Measurements from ENCODE around the gene SPDYE3.
"Not testable (repeated sequence)": the region's sequence is repeated elsewhere in the genome, so short reads cannot be mapped to it uniquely, and the experiment has no call there.

SPDYE3 gene

DNA sequence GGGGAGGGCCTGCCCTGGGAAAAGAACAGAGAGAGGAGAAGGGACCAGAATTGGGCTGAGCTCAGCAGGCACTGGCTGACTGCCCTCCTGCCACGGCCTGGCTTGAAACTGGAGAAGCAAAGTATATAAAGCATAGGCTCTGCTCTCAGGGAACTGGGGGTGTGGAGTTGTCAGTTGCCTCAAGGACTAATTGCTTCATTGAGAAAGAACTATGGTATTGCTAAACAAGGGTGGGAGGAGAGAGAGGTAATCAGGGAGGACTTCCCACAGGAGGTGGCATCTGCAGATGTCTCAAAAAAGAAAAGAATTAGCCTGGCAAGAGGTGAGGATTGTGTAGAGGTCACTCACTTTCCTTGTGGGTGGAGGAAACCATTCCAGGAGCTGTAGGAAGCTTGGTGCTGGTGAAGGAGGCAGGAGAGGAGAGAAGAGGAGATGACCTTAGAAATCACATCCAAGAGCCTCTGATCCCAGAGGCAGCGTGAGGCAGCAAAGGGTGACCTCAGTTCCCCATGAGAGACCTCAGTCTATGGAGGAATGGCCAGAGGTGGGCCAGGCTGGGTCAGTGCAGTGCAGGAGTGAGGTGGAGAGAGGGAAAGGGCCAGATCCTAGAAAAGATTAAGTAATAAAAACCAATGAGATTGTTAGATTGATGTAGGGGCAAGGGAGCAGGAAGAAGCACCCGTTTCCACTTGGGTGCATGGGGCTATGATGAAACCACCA is 52.8 kb downstream of the SPDYE3 start:
- H3K79me2 ChIP-seq (ENCODE audit: insufficient read depth, low read length) = no peaks in the 10 kb centered on the region
- peaks cover 3% of the 10 kb centered on the region for H4K20me1 ChIP-seq (ENCODE audit: insufficient read depth, low read length, poor library complexity, severe bottlenecking)

DNA sequence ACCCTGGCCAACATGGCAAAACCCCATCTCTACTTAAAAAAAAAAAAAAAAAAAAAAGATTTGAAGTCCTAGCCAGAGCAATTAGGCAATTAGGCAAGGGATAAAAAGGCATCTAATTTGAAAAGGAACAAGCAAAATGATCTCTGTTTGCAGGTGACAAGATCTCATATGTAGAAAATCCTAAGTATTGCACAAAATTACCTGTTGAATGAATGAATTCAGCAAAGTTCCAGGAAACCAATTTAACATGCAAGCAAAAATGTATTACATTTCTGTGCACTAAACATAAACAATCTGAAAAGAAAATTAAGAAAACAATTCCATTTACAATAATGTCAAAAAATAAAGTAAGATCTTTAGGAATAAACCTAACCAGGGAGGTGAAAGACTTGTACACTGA is 55.6 kb downstream of the SPDYE3 start:
- Histone ChIP-seq H3K27me3 (ENCODE audit: insufficient read depth, low read length, poor library complexity, severe bottlenecking) (no peaks in the 10 kb centered on the region), H3K36me3 (ENCODE audit: insufficient read depth, low read length) (peaks cover 52% of the 10 kb centered on the region), H3K9me2 (replicated peaks; ENCODE audit: low read depth, low read length) (no peaks in the 10 kb centered on the region), H3K4me2 (ENCODE audit: low read depth, low read length, poor library complexity, severe bottlenecking) (no peak overlapping the region), H3K9me3 (ENCODE audit: insufficient read depth, low read depth, low read length) (no peaks in the 10 kb centered on the region), H3K9ac (ENCODE audit: low read depth, low read length, poor library complexity, severe bottlenecking) (no peak overlapping the region), H2AFZ (ENCODE audit: low read length) (no peak overlapping the region), H3F3A (ENCODE audit: low read depth) (no peaks in the 10 kb centered on the region), H4K20me1 (ENCODE audit: insufficient read depth, low read length, poor library complexity, severe bottlenecking) (peaks cover 3% of the 10 kb centered on the region), H3K79me2 (ENCODE audit: insufficient read depth, low read length) (no peaks in the 10 kb centered on the region), H3K4me1 (ENCODE audit: insufficient read depth, low read length, poor library complexity, severe bottlenecking) (peaks cover 5% of the 10 kb centered on the region), H3K4me3 (ENCODE audit: low read length, poor library complexity, severe bottlenecking) (no peak overlapping the region)
- TF ChIP-seq, protein P1, sequence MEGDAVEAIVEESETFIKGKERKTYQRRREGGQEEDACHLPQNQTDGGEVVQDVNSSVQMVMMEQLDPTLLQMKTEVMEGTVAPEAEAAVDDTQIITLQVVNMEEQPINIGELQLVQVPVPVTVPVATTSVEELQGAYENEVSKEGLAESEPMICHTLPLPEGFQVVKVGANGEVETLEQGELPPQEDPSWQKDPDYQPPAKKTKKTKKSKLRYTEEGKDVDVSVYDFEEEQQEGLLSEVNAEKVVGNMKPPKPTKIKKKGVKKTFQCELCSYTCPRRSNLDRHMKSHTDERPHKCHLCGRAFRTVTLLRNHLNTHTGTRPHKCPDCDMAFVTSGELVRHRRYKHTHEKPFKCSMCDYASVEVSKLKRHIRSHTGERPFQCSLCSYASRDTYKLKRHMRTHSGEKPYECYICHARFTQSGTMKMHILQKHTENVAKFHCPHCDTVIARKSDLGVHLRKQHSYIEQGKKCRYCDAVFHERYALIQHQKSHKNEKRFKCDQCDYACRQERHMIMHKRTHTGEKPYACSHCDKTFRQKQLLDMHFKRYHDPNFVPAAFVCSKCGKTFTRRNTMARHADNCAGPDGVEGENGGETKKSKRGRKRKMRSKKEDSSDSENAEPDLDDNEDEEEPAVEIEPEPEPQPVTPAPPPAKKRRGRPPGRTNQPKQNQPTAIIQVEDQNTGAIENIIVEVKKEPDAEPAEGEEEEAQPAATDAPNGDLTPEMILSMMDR (conservative IDR thresholded peaks at IDR 0.05; ENCODE audit: low read length) = no peak
- TF ChIP-seq EZH2phosphoT487 (IDR thresholded peaks at IDR 0.05; ENCODE audit: borderline replicate concordance) = no peak

More for the DNA sequence above, 52.8 kb downstream of the SPDYE3 start:
- no peak overlapping the region for H2AFZ ChIP-seq (ENCODE audit: low read length)
- no peak overlapping the region for H3K4me3 ChIP-seq (ENCODE audit: low read length, poor library complexity, severe bottlenecking)
- no peaks in the 10 kb centered on the region for H3K9me2 ChIP-seq (replicated peaks; ENCODE audit: low read depth, low read length)
- no peaks in the 10 kb centered on the region for H3K4me1 ChIP-seq (ENCODE audit: insufficient read depth, low read length, poor library complexity, severe bottlenecking)
- H3K27me3 ChIP-seq (ENCODE audit: insufficient read depth, low read length, poor library complexity, severe bottlenecking) = no peaks in the 10 kb centered on the region
- H3K4me2 ChIP-seq (ENCODE audit: low read depth, low read length, poor library complexity, severe bottlenecking) = no peak overlapping the region
- TF ChIP-seq, protein P1 (conservative IDR thresholded peaks at IDR 0.05; ENCODE audit: low read length) = no peak
- TF ChIP-seq EZH2phosphoT487 (IDR thresholded peaks at IDR 0.05; ENCODE audit: borderline replicate concordance) = no peak
- peaks cover 77% of the 10 kb centered on the region for H3K36me3 ChIP-seq (ENCODE audit: insufficient read depth, low read length)
- H3F3A ChIP-seq (ENCODE audit: low read depth) = no peaks in the 10 kb centered on the region
- H3K9me3 ChIP-seq (ENCODE audit: insufficient read depth, low read depth, low read length) = no peaks in the 10 kb centered on the region
- H3K9ac ChIP-seq (ENCODE audit: low read depth, low read length, poor library complexity, severe bottlenecking) = no peak overlapping the region

DNA sequence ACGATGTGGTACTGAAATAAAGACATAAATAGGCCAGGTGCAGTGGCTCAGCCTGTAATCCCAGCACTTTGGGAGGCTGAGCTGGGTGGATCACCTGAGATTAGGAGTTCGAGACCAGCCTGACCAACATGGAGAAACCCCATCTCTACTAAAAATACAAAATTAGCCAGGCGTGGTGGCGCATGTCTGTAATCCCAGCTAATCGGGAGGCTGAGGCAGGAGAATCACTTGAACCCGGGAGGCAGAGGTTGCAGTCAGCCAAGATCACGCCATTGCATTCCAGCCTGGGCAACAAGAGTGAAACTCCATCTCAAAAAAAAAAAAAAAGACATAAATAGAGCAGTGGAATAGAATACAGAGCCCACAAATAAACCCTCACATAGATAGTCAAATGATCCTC is 56.3 kb downstream of the SPDYE3 start:
- not testable (repeated sequence) for H3K27me3 ChIP-seq (ENCODE audit: insufficient read depth, low read length, poor library complexity, severe bottlenecking); H3K9ac ChIP-seq (ENCODE audit: low read depth, low read length, poor library complexity, severe bottlenecking); H2AFZ ChIP-seq (ENCODE audit: low read length); H3K9me3 ChIP-seq (ENCODE audit: insufficient read depth, low read depth, low read length); H3F3A ChIP-seq (ENCODE audit: low read depth); H4K20me1 ChIP-seq (ENCODE audit: insufficient read depth, low read length, poor library complexity, severe bottlenecking); H3K9me2 ChIP-seq (replicated peaks; ENCODE audit: low read depth, low read length); H3K4me3 ChIP-seq (ENCODE audit: low read length, poor library complexity, severe bottlenecking); H3K79me2 ChIP-seq (ENCODE audit: insufficient read depth, low read length); H3K4me2 ChIP-seq (ENCODE audit: low read depth, low read length, poor library complexity, severe bottlenecking); H3K4me1 ChIP-seq (ENCODE audit: insufficient read depth, low read length, poor library complexity, severe bottlenecking)
- H3K36me3 ChIP-seq (ENCODE audit: insufficient read depth, low read length) = peaks cover 45% of the 10 kb centered on the region

DNA sequence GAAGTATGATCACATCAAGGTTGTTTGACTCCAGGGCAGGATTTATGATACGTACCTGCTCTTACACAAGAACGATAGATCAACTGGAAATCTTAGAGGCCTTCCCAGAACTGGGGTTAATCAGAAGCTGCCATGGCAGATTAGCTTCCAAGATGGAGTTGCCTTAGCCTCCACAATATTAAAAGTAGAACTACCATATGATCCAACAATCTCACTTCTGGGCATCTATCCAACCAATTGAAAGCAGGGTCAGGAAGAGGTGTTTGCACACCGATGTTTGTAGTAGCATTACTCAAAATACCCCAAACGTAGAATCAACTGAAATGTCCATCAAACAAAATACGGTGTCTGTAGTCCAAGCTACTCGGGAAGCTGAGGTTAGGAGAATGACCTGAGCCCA is 57.0 kb downstream of the SPDYE3 start:
- Histone ChIP-seq H3K4me3 (ENCODE audit: low read length, poor library complexity, severe bottlenecking) (no peak overlapping the region), H3F3A (ENCODE audit: low read depth) (no peaks in the 10 kb centered on the region), H4K20me1 (ENCODE audit: insufficient read depth, low read length, poor library complexity, severe bottlenecking) (peaks cover 3% of the 10 kb centered on the region), H3K36me3 (ENCODE audit: insufficient read depth, low read length) (peaks cover 39% of the 10 kb centered on the region), H3K4me2 (ENCODE audit: low read depth, low read length, poor library complexity, severe bottlenecking) (no peak overlapping the region), H3K9me3 (ENCODE audit: insufficient read depth, low read depth, low read length) (no peaks in the 10 kb centered on the region), H2AFZ (ENCODE audit: low read length) (no peak overlapping the region), H3K4me1 (ENCODE audit: insufficient read depth, low read length, poor library complexity, severe bottlenecking) (peaks cover 5% of the 10 kb centered on the region), H3K9me2 (replicated peaks; ENCODE audit: low read depth, low read length) (no peaks in the 10 kb centered on the region), H3K27me3 (ENCODE audit: insufficient read depth, low read length, poor library complexity, severe bottlenecking) (no peaks in the 10 kb centered on the region), H3K9ac (ENCODE audit: low read depth, low read length, poor library complexity, severe bottlenecking) (no peak overlapping the region), H3K79me2 (ENCODE audit: insufficient read depth, low read length) (no peaks in the 10 kb centered on the region)
- TF ChIP-seq EZH2phosphoT487 (IDR thresholded peaks at IDR 0.05; ENCODE audit: borderline replicate concordance) = no peak
- TF ChIP-seq, protein P1 (conservative IDR thresholded peaks at IDR 0.05; ENCODE audit: low read length) = no peak

DNA sequence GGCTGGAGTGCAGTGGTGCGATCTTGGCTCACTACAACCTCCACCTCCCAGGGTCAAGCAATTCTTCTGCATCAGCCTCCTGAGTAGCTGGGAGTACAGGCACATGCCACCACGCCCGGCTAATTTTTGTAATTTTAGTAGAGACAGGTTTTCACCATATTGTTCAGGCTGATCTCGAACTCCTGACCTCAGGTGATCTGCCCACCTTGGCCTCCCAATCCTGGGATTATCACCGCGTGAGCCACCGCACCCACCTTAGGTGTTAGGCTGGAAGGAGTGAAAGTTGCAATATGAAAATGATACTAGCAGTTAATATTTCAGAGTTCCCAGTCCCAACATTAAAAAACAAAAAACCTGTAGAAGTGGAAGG is 58.5 kb downstream of the SPDYE3 start:
- not testable (repeated sequence) for H3K9me3 ChIP-seq (ENCODE audit: insufficient read depth, low read depth, low read length); H3K79me2 ChIP-seq (ENCODE audit: insufficient read depth, low read length); H4K20me1 ChIP-seq (ENCODE audit: insufficient read depth, low read length, poor library complexity, severe bottlenecking); H3F3A ChIP-seq (ENCODE audit: low read depth); H3K4me1 ChIP-seq (ENCODE audit: insufficient read depth, low read length, poor library complexity, severe bottlenecking); H3K9me2 ChIP-seq (replicated peaks; ENCODE audit: low read depth, low read length); H2AFZ ChIP-seq (ENCODE audit: low read length); H3K4me3 ChIP-seq (ENCODE audit: low read length, poor library complexity, severe bottlenecking); H3K27me3 ChIP-seq (ENCODE audit: insufficient read depth, low read length, poor library complexity, severe bottlenecking)
- H3K9ac ChIP-seq (ENCODE audit: low read depth, low read length, poor library complexity, severe bottlenecking) = peak overlapping the region; percentile 22
- H3K4me2 ChIP-seq (ENCODE audit: low read depth, low read length, poor library complexity, severe bottlenecking) = peak overlapping the region; percentile 34
- H3K36me3 ChIP-seq (ENCODE audit: insufficient read depth, low read length) = peaks cover 26% of the 10 kb centered on the region
